HTERT RPE-1 (cell line): ENCODE results near the gene NT5DC1.

Source experiments
- in situ Hi-C: fragments of 300-500 bp; cut with MboI; formaldehyde crosslinking; loops from 4 replicates; pipeline ENCODE4 v1.14.3; 2020; ENCODE audit warnings: low sequenced_read_pairs

The NT5DC1 gene

DNA sequence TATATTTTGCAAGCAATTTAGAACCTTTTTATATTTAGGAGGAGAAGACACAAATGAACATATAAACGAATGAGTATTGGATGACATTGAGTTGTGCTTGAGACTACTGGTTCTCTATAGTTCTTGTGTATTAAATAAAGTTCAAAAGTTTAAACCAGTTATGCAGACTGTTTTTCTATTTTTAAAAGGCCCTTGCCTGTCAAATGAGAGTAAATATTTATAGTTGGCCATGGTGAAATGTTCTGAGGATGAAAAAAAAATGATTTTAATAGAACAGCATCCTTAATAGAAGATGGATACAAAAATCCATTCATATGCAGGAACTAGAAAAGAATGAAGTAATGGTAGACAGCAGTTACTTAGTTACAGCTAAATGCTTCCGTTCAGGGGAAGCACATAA is 88.8 kb downstream of the NT5DC1 start:
- in situ Hi-C loops, result no loop called here

DNA sequence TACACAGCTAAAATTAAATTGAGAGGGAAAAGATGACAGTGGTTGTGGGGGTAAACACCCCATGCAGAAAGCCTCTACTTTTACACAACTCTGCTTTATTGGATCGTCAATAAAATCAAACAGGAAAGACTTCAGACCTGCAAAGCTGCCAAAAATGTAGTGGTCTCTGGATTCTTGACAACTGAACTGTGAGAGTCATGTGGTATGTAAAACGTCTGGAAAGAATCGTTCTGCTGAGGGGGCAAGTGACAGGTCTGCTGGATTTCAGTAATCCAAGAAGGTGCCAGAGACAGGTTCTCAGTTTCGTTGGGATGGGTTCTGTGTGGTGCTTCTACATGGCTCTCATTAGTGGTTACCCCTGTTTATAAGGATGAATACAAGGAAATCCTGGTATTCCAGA is 89.9 kb downstream of the NT5DC1 start:
- in situ Hi-C loops, result no loop called here

GRCh38 chr6:116191881-116192280 is 91.2 kb downstream of the NT5DC1 start:
- in situ Hi-C loops, result no loop called here

- in situ Hi-C loops, result no loop called here
Measured at GRCh38 chr6:116192786-116193185, 92.1 kb downstream of the NT5DC1 start.

DNA sequence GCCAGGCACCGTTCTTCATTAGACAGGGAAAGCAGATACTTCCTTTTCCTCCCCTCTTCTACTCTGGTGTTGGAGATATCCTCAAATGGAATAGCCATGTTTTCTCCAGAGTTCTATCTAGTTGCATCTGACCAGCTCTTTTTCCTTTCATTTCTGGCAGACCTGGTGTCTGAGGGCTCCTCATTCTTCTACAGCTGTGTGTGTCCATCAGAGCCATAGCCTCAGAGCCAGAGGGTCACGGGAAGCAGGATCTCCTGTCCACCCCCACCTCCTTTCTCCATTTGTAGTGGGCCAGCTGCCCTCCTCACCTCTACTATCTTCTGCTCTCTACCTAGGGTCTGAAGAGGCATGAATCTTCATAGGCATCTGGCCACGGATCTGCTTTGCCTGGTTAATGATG is 96.2 kb downstream of the NT5DC1 start:
- in situ Hi-C loops, result no loop called here

DNA sequence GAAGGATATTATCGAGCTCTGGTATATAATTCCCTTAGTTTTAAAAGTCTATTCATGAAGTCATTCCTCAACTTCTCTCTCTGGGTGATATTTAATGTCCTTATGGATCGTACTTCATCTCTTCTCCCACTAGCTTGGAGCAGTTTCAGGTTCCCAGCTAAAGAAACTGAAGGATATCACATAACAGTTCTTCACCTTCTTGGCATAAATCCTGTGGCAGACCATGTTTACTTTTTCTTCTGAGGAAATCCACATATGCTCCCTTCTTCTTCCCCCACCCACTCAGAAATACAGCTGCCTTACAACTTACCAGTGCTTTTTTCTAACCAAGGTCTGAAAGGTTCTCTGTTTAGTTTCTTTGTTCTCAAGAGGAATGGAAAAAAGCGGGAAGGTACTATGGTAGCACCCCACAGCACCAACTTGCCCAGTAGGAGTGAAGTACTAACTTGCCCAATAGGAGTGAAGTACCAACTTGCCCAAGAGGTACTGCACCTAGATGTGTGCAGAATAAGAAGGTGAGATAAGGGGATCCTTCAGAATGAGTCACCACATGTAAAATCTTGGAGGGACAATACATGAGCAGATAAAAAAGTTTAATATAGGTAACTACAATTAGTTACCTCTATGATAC is 100.1 kb downstream of the NT5DC1 start:
- in situ Hi-C loops, result no loop called here

- in situ Hi-C loops, result no loop called here
Measured at GRCh38 chr6:116201538-116201937, 100.9 kb downstream of the NT5DC1 start.

- in situ Hi-C loops, result no loop called here
Measured at GRCh38 chr6:116205281-116205680, 104.6 kb downstream of the NT5DC1 start.

DNA sequence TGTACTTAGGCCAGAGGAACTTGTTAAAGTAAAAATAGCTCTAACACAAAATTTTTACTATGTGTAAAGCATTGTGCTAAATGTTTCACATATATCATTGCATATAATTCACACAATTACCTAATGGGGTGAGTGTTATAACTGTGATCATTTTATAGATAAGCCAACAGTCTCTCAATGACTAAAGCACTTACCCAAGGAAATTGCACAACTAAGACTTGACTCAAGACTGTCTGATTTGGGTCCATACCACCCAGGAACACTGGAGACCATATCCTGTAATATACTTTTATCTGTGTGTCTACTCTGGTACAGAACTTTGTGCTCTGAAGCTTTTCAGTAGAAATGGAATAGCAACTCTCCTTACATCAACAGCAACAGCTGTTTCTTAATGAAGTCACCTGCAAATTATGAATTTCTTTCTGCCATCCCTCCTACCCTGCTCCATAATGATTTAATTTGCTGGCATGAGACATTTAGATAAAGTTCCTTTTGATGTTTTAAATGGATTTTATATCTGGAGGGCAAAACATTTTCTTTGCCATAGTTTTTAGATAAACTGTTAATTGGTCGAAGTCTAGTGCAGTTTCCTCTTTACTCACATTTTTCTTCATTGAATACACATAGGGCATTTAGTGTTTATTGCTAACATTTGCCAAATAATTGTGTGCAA is 105.7 kb downstream of the NT5DC1 start:
- in situ Hi-C loops, result no loop called here

- in situ Hi-C loops, result no loop called here
Measured at GRCh38 chr6:116208056-116208785, 107.6 kb downstream of the NT5DC1 start.

DNA sequence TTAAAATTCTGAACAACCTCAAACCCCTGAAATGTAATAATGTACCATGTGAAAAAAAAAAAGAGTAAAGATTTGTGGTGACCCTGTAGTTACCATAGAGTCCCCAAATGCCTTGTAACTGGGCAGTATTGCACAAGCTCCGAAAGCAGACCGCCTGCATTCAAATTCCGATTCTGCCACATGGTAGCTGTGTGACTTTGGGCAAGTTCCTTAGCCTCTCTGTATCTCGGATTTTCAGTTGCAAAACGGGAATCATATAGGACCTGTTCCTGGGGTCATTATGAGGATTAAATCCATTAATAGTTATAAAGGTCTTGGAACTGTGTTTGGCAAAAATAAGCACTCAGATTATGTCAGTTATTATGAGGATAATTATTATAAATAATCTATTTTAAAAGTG is 109.7 kb downstream of the NT5DC1 start:
- in situ Hi-C loops, result no loop called here

GRCh38 chr6:116210750-116211425 is 110.2 kb downstream of the NT5DC1 start:
- in situ Hi-C loops, result no loop called here

- in situ Hi-C loops, result no loop called here
Measured at GRCh38 chr6:116214681-116215080, 114.0 kb downstream of the NT5DC1 start.

GRCh38 chr6:116215414-116215813 is 114.8 kb downstream of the NT5DC1 start:
- in situ Hi-C loops, result no loop called here

GRCh38 chr6:116217069-116217468 is 116.4 kb downstream of the NT5DC1 start:
- in situ Hi-C loops, result no loop called here

DNA sequence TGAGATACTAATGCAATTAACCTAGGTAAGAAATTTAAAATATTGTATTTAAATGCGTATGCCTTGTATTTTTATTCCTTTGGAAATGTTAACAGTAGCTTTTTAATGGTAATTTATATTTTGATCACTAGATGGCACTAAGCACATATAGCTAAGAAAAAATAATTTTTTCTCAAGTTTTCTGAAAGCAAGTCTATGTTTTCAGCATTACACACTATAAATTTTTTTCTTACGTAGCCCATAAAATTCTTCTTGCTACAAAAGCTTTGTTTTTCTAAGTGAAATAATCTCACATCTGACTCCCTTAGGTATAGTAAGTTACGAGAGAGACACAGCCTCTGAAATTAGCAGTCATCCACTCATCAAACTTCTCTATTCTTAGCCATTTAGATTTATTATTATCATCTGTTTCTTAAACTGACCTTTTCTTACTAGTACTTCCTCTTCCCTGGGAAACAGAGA is 117.5 kb downstream of the NT5DC1 start:
- in situ Hi-C loops, result no loop called here

DNA sequence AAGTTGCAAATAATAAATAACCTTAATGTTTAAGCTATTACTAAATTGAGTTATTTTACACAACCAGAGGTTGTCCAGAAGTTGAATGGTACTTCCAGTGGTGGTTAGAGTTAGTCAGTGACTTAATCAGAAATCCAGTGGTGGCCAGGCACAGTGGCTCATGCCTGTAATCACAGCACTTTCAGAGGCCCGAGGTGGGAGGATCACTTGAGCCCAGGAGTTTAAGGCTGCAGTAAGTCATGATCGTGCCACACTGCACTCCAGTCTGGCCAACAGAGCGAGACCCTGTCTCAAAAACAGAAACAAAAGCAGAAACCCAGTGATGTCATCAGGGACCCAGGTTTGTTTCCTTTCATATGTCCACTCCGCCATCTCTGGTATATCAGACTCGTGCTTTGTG is 118.2 kb downstream of the NT5DC1 start:
- in situ Hi-C loops, result no loop called here

GRCh38 chr6:116221067-116221466 is 120.4 kb downstream of the NT5DC1 start:
- in situ Hi-C loops, result no loop called here

DNA sequence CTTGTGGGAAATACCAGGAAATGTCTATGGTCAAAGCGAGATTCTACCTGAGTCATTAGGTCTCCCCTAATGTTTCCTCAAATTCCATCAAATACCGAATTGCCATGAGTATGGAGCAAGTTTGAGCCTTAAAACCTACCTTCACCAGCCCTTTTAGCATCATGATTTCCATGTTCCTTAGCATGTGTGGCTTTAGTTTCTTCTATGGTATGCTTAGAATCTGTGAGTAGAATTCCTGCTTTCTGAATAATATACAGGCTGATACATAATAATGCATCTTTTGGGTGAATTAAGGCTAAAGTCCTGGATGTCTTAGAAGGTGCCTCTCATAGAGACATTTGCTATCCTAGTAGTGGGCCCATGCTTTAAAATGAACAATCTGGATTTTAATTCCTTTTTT is 121.3 kb downstream of the NT5DC1 start:
- in situ Hi-C loops, result no loop called here

DNA sequence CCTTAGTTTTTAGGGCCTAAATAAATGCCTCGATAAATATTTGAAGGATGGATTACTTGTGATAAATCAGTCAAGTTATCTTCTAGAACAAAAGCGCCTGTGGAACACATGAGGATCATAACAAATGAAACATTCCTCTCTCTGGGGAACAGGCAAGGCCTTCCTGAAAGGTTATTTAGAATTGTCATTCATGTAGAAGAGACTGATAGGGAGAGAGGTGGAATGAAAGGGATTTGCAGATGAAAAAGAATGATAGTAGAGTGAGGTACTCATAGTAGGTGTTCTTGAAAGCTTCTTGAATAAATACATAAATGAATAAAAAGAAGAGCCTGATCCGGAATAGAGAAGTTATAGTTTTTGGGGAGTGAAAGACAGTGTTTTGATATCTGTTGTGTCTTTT is 122.7 kb downstream of the NT5DC1 start:
- in situ Hi-C loops, result no loop called here

GRCh38 chr6:116229287-116229913 is 128.7 kb downstream of the NT5DC1 start:
- in situ Hi-C loops, result no loop called here
